ENCODE data around the gene RUVBL1. TPM values are rescaled to one million over a fixed set of nuclear protein-coding genes. Genes with fewer than 3 reads are reported as not detected.

Gene RUVBL1
- total RNA-seq, 4 donors from 2014 or later, result 9.7 to 38.4 (median 16.6) TPM

- no peak overlapping the region for H3K27ac ChIP-seq
- no peak overlapping the region for H3K4me3 ChIP-seq
- intact Hi-C loops (cut with DNase I; ENCODE audit: low total_unique reads), result no loop called here
- DNase-seq, result no peak
- TF ChIP-seq POLR2A (IDR thresholded peaks at IDR 0.05) (no peak), CTCF (IDR thresholded peaks at IDR 0.05) (no peak)
- H3K27me3 ChIP-seq, result no peaks in the 10 kb centered on the region
- no peaks in the 10 kb centered on the region for H3K9me3 ChIP-seq
- no peaks in the 10 kb centered on the region for H3K36me3 ChIP-seq
- no peaks in the 10 kb centered on the region for H3K4me1 ChIP-seq
These were observed 26.0 kb upstream of the RUVBL1 start for GRCh38 chr3:128149650-128150049.

DNA sequence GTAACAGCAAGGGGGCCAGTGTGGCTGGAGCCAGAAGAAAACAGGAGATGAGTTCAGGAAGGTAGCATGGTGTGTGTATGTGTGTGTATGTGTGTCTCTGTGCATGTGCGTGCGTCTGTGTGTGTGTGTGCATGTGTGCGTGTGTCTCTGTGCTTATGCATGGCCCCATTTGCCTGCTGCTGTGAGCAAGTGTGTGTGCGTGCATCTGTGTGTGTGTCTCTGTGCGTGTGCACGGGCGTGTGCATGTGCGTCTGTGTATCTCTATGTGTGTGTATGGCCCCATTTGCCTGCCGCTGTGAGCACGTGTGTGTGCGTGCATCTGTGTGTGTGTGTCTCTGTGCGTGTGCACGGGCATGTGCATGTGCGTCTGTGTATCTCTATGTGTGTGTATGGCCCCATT, 22.6 kb upstream of the RUVBL1 start:
- intact Hi-C loops (cut with DNase I; ENCODE audit: low total_unique reads), result no loop called here
- Histone ChIP-seq H3K9me3 (no peaks in the 10 kb centered on the region), H3K4me1 (no peaks in the 10 kb centered on the region), H3K36me3 (no peaks in the 10 kb centered on the region), H3K27me3 (no peaks in the 10 kb centered on the region), H3K27ac (no peak overlapping the region), H3K4me3 (no peak overlapping the region)
- no peak for DNase-seq
- TF ChIP-seq POLR2A (IDR thresholded peaks at IDR 0.05) (no peak), CTCF (IDR thresholded peaks at IDR 0.05) (no peak)

DNA sequence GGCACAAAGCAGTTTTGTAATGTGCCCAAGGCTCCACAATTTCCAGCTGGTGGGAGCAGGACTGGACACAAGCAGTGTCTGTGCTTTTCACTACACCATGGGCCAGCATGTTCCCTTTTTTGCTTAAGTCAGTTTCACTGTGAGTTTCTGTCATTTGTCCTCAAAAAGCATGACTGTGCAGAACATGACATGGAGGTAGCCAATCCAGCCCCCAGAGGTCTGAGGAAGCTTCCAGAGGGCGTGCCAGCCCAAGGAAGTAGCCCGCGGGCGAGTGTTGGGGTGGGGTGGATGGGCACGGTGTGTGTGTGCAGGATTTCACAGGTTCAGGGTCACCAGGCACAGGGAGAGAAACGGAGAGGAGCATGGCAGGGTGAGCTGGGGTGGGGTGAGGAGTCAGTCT, 21.7 kb upstream of the RUVBL1 start:
- no peak overlapping the region for H3K4me3 ChIP-seq
- no peaks in the 10 kb centered on the region for H3K36me3 ChIP-seq
- no peaks in the 10 kb centered on the region for H3K27me3 ChIP-seq
- DNase-seq, result no peak
- no peak for TF ChIP-seq POLR2A (IDR thresholded peaks at IDR 0.05)
- TF ChIP-seq CTCF (IDR thresholded peaks at IDR 0.05), result no peak
- intact Hi-C loops (cut with DNase I; ENCODE audit: low total_unique reads), result no loop called here
- H3K4me1 ChIP-seq, result no peaks in the 10 kb centered on the region
- no peak overlapping the region for H3K27ac ChIP-seq
- no peaks in the 10 kb centered on the region for H3K9me3 ChIP-seq

GRCh38 chr3:128144512-128145187, 21.0 kb upstream of the RUVBL1 start:
- no peak for TF ChIP-seq CTCF (IDR thresholded peaks at IDR 0.05)
- no peak for TF ChIP-seq POLR2A (IDR thresholded peaks at IDR 0.05)
- H3K36me3 ChIP-seq, result no peaks in the 10 kb centered on the region
- intact Hi-C loops (cut with DNase I; ENCODE audit: low total_unique reads), result no loop called here
- H3K4me1 ChIP-seq, result no peaks in the 10 kb centered on the region
- no peaks in the 10 kb centered on the region for H3K27me3 ChIP-seq
- no peak for DNase-seq
- H3K27ac ChIP-seq, result no peak overlapping the region
- H3K9me3 ChIP-seq, result no peaks in the 10 kb centered on the region
- H3K4me3 ChIP-seq, result no peak overlapping the region

DNA sequence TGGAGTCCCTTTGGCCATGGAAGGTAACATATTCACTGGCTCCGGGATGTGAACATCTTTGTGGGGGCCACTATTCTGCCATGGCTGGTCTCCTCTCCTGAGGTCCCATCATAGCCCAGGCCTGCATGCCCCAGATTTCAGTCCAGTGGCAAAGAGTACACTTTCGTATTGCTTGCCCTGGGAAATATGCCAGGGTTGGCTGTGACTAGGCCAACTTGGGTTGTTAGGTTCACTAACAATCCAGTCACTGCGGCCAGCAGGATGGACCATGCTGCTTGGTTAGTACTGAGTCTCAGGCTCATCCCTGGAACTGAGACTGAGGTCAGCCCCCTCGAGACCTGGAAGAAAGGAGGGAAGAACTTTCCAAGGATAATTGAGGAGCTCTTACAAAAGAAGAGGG, 19.9 kb upstream of the RUVBL1 start:
- Histone ChIP-seq H3K4me1 (no peaks in the 10 kb centered on the region), H3K36me3 (no peaks in the 10 kb centered on the region), H3K4me3 (no peak overlapping the region), H3K27ac (no peak overlapping the region), H3K9me3 (no peaks in the 10 kb centered on the region), H3K27me3 (no peaks in the 10 kb centered on the region)
- intact Hi-C loops (cut with DNase I; ENCODE audit: low total_unique reads), result no loop called here
- no peak for TF ChIP-seq POLR2A (IDR thresholded peaks at IDR 0.05)
- no peak for TF ChIP-seq CTCF (IDR thresholded peaks at IDR 0.05)
- DNase-seq, result no peak

Data from uterus (tissue), 4 donors.